ENCODE measurements around the gene TBC1D22A.

- no peak for TF ChIP-seq EZH2 (IDR thresholded peaks at IDR 0.05; ENCODE audit: low read length, unreplicated experiment)
- TF ChIP-seq, protein P1, sequence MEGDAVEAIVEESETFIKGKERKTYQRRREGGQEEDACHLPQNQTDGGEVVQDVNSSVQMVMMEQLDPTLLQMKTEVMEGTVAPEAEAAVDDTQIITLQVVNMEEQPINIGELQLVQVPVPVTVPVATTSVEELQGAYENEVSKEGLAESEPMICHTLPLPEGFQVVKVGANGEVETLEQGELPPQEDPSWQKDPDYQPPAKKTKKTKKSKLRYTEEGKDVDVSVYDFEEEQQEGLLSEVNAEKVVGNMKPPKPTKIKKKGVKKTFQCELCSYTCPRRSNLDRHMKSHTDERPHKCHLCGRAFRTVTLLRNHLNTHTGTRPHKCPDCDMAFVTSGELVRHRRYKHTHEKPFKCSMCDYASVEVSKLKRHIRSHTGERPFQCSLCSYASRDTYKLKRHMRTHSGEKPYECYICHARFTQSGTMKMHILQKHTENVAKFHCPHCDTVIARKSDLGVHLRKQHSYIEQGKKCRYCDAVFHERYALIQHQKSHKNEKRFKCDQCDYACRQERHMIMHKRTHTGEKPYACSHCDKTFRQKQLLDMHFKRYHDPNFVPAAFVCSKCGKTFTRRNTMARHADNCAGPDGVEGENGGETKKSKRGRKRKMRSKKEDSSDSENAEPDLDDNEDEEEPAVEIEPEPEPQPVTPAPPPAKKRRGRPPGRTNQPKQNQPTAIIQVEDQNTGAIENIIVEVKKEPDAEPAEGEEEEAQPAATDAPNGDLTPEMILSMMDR (conservative IDR thresholded peaks at IDR 0.05; ENCODE audit: low read depth, low read length): no peak
- TF ChIP-seq EZH2phosphoT487 (IDR thresholded peaks at IDR 0.05; ENCODE audit: borderline replicate concordance, low read length): no peak
These were observed 447.1 kb downstream of the TBC1D22A start for GRCh38 chr22:47209547-47210023.

Measured in PC-3 (cell line).